22Rv1 (cell line): ENCODE measurements around the gene XXYLT1.

Source experiments
- H3K27ac ChIP-seq: fragments of 450-650 bp; 2 replicates; pipeline ENCODE4 v1.5.1; 2017
- CTCF ChIP-seq: fragments of 450-650 bp; IDR thresholded peaks from 2 replicates; pipeline ENCODE4 v1.5.1; 2017; ENCODE audit warnings: mild to moderate bottlenecking
- ZFX ChIP-seq: fragments of 450-650 bp; IDR thresholded peaks from 2 replicates; pipeline ENCODE4 v1.6.1; 2017; ENCODE audit warnings: antibody characterized with exemption, borderline replicate concordance

XXYLT1 gene

GRCh38 chr3:195140816-195141793 is 129.9 kb downstream of the XXYLT1 start:
- no peak for TF ChIP-seq ZFX
- TF ChIP-seq CTCF, result no peak
- no peak overlapping the region for H3K27ac ChIP-seq

GRCh38 chr3:195140410-195140809 is 130.5 kb downstream of the XXYLT1 start:
- no peak for TF ChIP-seq CTCF
- no peak for TF ChIP-seq ZFX
- no peak overlapping the region for H3K27ac ChIP-seq

- TF ChIP-seq ZFX (no peak), CTCF (no peak)
- no peak overlapping the region for H3K27ac ChIP-seq
These were observed 131.1 kb downstream of the XXYLT1 start for GRCh38 chr3:195139876-195140240.

GRCh38 chr3:195139091-195139875 is 131.7 kb downstream of the XXYLT1 start:
- TF ChIP-seq CTCF (no peak), ZFX (no peak)
- no peak overlapping the region for H3K27ac ChIP-seq

- H3K27ac ChIP-seq, result no peak overlapping the region
- TF ChIP-seq ZFX (no peak), CTCF (no peak)
These were observed 133.0 kb downstream of the XXYLT1 start for GRCh38 chr3:195137638-195138588.

GRCh38 chr3:195135917-195136316 is 135.0 kb downstream of the XXYLT1 start:
- H3K27ac ChIP-seq, result no peak overlapping the region

More at GRCh38 chr3:195135917-195136316, 135.0 kb downstream of the XXYLT1 start:
- TF ChIP-seq ZFX (no peak), CTCF (no peak)
